Measurements from ENCODE around the gene SLC1A7.

Gene SLC1A7

DNA sequence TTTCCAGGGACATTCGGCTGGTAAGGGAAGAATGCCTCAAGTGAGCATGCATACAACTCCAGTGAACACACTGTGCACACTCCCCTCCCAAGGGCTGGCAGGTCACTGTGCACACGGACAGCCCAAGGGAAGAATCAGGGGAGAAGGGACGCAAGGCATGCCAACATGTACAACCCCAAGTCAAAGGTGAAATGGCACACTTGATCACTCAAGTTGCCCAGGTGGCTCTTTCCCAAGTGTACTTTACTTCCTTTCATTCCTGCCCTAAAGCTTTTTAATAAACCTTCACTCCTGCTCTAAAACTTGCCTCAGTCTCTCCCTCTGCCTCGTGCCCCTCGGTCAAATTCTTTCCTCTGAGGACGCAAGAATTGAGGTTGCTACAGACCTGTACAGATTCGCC, 13.5 kb upstream of the SLC1A7 start:
- TF ChIP-seq CTCF (conservative IDR thresholded peaks at IDR 0.05; ENCODE audit: low read depth) = no peak
- CTCF ChIA-PET = no interaction called here

DNA sequence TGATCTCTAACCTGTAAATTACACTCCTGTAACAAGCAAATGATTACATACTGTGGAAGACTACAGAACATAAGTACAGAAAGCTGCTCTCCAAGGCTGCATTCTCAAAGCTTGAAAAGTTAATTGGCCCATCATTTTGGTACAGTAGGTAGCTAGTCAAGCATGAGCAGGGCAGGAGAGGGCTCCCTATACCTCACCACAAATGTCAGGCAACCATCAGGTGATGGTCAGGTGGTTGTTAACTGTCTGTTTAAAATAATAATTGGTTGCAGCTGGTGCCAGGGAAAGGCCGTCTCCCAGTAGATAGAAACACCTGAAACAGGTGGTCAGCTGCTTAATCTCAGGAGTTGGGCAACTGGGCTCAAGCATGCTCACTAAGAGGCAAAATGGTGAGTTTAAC, 13.1 kb upstream of the SLC1A7 start:
- ChIA-PET POLR2A (ENCODE audit: low non-redundant PET) (no interaction called here), CTCF (interaction anchor here (0.6 kb wide), 1 partner anchor 30 kb away, joined by 4 read pairs; no protein-coding TSS in a partner anchor)
- no peak for DNase-seq (ENCODE audit: low spot score)
- H3K27ac ChIP-seq = no peak overlapping the region
- TF ChIP-seq CTCF (conservative IDR thresholded peaks at IDR 0.05; ENCODE audit: low read depth) = no peak

More for the DNA sequence above, 13.5 kb upstream of the SLC1A7 start:
- POLR2A ChIA-PET (ENCODE audit: low non-redundant PET) = no interaction called here
- H3K27ac ChIP-seq = no peak overlapping the region
- DNase-seq (ENCODE audit: low spot score) = no peak

GRCh38 chr1:53154859-53155438, 12.5 kb upstream of the SLC1A7 start:
- H3K27ac ChIP-seq = no peak overlapping the region
- CTCF ChIA-PET = interaction anchor here (0.6 kb wide), 1 partner anchor 31 kb away, joined by 4 read pairs; no protein-coding TSS in a partner anchor

GRCh38 chr1:53153752-53154151, 11.3 kb upstream of the SLC1A7 start:
- no peak overlapping the region for H3K27ac ChIP-seq
- POLR2A ChIA-PET (ENCODE audit: low non-redundant PET) = no interaction called here
- CTCF ChIA-PET = interaction anchor here (0.5 to 0.7 kb wide), 2 partner anchors 16 to 1094 kb away, joined by 4 to 9 read pairs; no protein-coding TSS in a partner anchor
- no peak for DNase-seq (ENCODE audit: low spot score)
- TF ChIP-seq CTCF (conservative IDR thresholded peaks at IDR 0.05; ENCODE audit: low read depth) = no peak

More at GRCh38 chr1:53154859-53155438, 12.5 kb upstream of the SLC1A7 start:
- no peak for TF ChIP-seq CTCF (conservative IDR thresholded peaks at IDR 0.05; ENCODE audit: low read depth)
- POLR2A ChIA-PET (ENCODE audit: low non-redundant PET) = no interaction called here
- no peak for DNase-seq (ENCODE audit: low spot score)

GRCh38 chr1:53148123-53148522, 5.7 kb upstream of the SLC1A7 start:
- ChIA-PET POLR2A (ENCODE audit: low non-redundant PET) (no interaction called here), CTCF (no interaction called here)
- no peak for DNase-seq (ENCODE audit: low spot score)
- H3K27ac ChIP-seq = no peak overlapping the region
- TF ChIP-seq CTCF (conservative IDR thresholded peaks at IDR 0.05; ENCODE audit: low read depth) = no peak

- ChIA-PET POLR2A (ENCODE audit: low non-redundant PET) (no interaction called here), CTCF (interaction anchor here (0.6 kb wide), 1 partner anchor 93 kb away, joined by 5 read pairs; no protein-coding TSS in a partner anchor)
- TF ChIP-seq CTCF (conservative IDR thresholded peaks at IDR 0.05; ENCODE audit: low read depth) = no peak
- H3K27ac ChIP-seq = no peak overlapping the region
- no peak for DNase-seq (ENCODE audit: low spot score)
These were observed 4.7 kb upstream of the SLC1A7 start for GRCh38 chr1:53147174-53147573.

All from RWPE1 (cell line).